Measurements from ENCODE around the gene IDI1.
A peak's percentile ranks its signal among the peaks of the same experiment; 100 is the strongest.

Gene IDI1

DNA sequence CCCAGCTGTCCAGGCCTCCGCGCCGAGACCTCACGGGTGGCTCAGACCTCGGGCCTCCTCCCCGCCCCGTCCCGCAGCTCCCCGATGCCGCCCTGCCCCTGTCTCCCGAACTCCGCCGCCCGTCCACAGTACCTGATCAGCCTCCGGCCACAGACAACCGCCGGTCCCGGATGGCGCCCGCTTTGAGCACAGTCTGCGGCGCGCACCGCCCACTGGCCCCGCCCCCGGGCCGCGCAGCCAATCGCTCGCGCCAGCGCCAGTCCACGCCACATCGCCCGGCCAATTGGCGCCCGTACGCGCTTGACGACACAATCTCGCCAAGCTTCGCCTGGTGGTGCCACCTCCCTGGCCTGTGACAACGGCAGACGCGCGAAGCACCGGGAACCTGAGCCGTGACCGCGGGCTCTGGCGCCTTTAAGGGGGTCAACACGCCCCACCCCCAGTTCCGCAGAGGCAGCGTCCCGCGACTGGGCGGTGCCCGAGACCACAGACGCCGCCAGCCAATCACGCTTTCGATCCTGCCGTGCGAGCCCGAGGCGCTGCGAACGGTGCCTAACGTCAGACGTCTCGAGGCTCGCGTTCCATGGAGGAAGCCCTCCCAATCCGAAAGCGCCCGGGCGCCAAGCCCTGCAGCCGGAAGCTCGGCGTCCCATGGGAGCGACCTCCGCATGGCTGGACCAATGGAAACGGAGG is at the start of gene IDI1:
Gene IDI1, minus strand, starts transcription at position 388 of the 693 bp plus-strand sequence. Its CDS starts 116 bp downstream, at position 272.
- Histone ChIP-seq H3K9ac (ENCODE audit: insufficient read length) (peak within 1 kb of the TSS; percentile 89), H3K36me3 (ENCODE audit: insufficient read depth, low read length) (peaks cover 15% of the 10 kb centered on the region), H3K27ac (peak within 1 kb of the TSS; percentile 90), H3K4me3 (peak within 1 kb of the TSS; percentile 91), H3K9me3 (ENCODE audit: low read depth, low read length) (no peaks in the 10 kb centered on the region)
- peak; percentile 61 for DNase-seq (ENCODE audit: low read depth, low spot score)
- TF ChIP-seq POLR2AphosphoS5 (IDR thresholded peaks at IDR 0.05; ENCODE audit: borderline replicate concordance, low read depth, low read length) (peak; percentile 85), FOXP2 (optimal IDR thresholded peaks at IDR 0.05; ENCODE audit: control extremely low read depth, extremely low read length, insufficient read depth) (no peak)

DNA sequence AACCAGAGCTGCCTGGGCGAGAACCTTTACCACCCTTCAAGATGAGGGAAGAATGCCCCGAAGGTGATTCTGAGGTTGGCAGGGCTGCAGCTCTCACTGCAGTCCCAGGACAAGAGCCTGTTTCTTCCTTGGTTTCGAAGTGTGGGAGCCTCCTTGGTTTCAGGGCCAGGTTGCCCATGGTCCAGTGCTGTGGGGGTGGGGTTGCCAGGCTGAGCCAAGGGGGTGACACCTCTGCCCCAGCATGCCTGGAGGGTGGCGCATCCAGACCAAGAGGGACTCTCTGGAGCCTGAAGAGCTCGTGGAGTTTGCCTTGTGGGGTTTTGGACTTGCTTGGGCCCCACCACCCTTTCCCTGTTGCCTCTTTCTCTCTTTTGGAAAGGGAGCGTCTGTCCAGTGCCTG is 48.5 kb upstream of the IDI1 start:
- TF ChIP-seq POLR2AphosphoS5 (IDR thresholded peaks at IDR 0.05; ENCODE audit: borderline replicate concordance, low read depth, low read length) (no peak), FOXP2 (optimal IDR thresholded peaks at IDR 0.05; ENCODE audit: control extremely low read depth, extremely low read length, insufficient read depth) (no peak)
- peaks cover 12% of the 10 kb centered on the region; the same call in 1 of the 2 replicates for H3K36me3 ChIP-seq (ENCODE audit: insufficient read depth, low read length)
- H3K9me3 ChIP-seq (ENCODE audit: low read depth, low read length): no peaks in the 10 kb centered on the region
- H3K4me3 ChIP-seq: no peak overlapping the region
- H3K27ac ChIP-seq: no peak overlapping the region
- DNase-seq (ENCODE audit: low read depth, low spot score): no peak
- H3K9ac ChIP-seq (ENCODE audit: insufficient read length): no peak overlapping the region

DNA sequence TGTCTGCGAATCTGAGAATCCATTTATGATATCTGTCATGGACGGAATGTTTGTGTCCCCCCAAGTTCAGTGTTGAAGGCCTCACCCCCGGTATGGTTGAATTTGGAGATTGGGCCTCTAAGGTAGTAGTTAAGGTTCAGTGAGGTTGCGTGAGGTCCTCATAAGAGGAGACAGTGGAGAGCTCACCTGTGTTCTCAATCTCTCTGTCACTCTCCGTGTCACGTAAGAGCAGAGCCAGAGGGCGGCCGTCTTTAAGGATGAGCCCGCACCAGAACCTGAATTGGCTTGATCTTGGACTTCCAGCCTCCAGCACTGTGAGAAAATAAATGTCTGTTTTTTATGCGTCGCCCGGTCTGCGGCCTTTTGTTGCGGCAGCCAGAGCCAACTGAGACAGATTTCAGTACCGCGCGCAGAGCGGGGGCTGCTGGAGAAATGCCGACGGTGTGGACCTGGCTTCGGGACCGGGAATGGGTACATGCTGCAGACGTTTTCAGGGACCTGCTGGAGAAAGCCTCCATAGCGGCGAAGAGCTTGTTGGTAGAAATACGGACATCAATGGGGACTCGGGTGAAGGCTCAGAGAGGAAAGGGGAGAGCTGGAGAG is 47.5 kb upstream of the IDI1 start:
- H3K4me3 ChIP-seq: no peak overlapping the region
- TF ChIP-seq FOXP2 (optimal IDR thresholded peaks at IDR 0.05; ENCODE audit: control extremely low read depth, extremely low read length, insufficient read depth) (no peak), POLR2AphosphoS5 (IDR thresholded peaks at IDR 0.05; ENCODE audit: borderline replicate concordance, low read depth, low read length) (no peak), EZH2 (IDR thresholded peaks at IDR 0.05) (no peak)
- no peak overlapping the region for H3K27ac ChIP-seq
- no peak for DNase-seq (ENCODE audit: low read depth, low spot score)
- H3K36me3 ChIP-seq (ENCODE audit: insufficient read depth, low read length): peaks cover 12% of the 10 kb centered on the region; the same call in 1 of the 2 replicates
- no peak overlapping the region for H3K9ac ChIP-seq (ENCODE audit: insufficient read length)
- H3K9me3 ChIP-seq (ENCODE audit: low read depth, low read length): no peaks in the 10 kb centered on the region

DNA sequence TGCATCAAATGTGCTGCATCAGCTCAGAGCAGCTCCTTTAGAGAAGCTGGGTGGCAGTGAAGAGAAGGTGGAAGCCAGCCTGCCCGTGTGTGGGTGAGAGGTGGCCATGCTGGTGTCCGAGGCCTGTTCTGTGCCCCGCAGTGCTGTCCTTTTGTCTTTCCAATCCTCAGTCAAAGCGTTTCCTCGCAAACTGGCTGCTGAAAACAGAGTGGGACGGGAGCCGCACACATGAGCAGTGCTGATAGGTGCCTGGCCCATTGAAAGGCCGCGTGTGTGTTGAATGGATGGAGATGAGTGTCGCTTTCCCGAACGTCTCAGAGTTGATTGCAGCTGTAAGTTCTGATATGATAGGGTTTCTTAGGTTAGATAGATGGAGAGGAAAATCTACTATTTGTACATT is 46.6 kb upstream of the IDI1 start:
- no peak for TF ChIP-seq EZH2 (IDR thresholded peaks at IDR 0.05)
- no peak for TF ChIP-seq FOXP2 (optimal IDR thresholded peaks at IDR 0.05; ENCODE audit: control extremely low read depth, extremely low read length, insufficient read depth)
- no peak for TF ChIP-seq POLR2AphosphoS5 (IDR thresholded peaks at IDR 0.05; ENCODE audit: borderline replicate concordance, low read depth, low read length)
- H3K4me3 ChIP-seq: no peak overlapping the region
- H3K9ac ChIP-seq (ENCODE audit: insufficient read length): no peak overlapping the region
- H3K9me3 ChIP-seq (ENCODE audit: low read depth, low read length): no peaks in the 10 kb centered on the region
- no peak for DNase-seq (ENCODE audit: low read depth, low spot score)
- no peak overlapping the region for H3K27ac ChIP-seq
- peaks cover 12% of the 10 kb centered on the region; the same call in 1 of the 2 replicates for H3K36me3 ChIP-seq (ENCODE audit: insufficient read depth, low read length)

DNA sequence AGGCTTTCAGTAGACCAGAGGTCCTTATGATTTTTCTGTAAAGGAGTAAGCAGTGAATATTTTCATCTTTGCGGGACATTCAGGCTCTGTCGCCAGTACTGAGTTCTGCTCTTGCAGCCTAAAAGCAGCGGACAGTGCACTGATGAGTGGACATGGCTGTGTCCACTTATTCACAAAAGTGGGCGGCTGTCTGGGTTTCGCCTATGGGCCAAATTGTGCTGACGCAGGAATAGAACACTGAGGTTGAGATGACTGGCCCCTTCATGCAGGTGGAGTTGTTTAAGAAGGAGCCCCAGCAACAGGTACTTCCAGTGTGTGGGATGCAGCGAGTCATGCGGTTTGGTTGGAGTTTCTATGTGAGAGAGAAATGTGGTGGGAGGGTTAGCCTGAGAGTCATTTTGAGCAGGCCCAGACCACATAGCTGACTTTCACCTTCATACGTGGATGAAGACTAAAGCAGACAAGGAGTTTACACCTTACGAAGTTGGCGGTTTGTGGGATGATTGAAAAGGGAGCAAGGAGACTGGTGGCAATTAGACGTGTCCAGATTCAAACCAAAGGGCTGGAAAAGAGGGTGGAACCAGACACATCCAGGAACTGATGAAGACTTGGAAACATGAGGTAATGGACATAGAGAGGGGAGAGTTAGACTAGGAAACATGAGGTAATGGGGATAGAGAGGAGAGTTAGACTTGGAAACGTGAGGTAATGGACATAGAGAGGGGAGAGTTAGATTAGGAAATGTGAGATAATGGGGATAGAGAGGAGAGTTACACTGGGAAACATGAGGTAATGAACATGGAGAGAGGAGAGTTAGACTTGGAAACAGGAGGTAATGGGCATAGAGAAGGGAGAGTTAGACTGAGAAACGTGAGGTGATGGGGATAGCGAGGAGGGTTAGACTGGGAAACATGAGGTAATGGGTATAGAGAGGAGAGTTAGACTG is 45.5 kb upstream of the IDI1 start:
- no peak for DNase-seq (ENCODE audit: low read depth, low spot score)
- H3K27ac ChIP-seq: no peak overlapping the region
- H3K9ac ChIP-seq (ENCODE audit: insufficient read length): no peak overlapping the region
- peaks cover 15% of the 10 kb centered on the region; the same call in 1 of the 2 replicates for H3K36me3 ChIP-seq (ENCODE audit: insufficient read depth, low read length)
- TF ChIP-seq EZH2 (IDR thresholded peaks at IDR 0.05) (no peak), FOXP2 (optimal IDR thresholded peaks at IDR 0.05; ENCODE audit: control extremely low read depth, extremely low read length, insufficient read depth) (no peak), POLR2AphosphoS5 (IDR thresholded peaks at IDR 0.05; ENCODE audit: borderline replicate concordance, low read depth, low read length) (no peak)
- no peak overlapping the region for H3K4me3 ChIP-seq
- H3K9me3 ChIP-seq (ENCODE audit: low read depth, low read length): no peaks in the 10 kb centered on the region

DNA sequence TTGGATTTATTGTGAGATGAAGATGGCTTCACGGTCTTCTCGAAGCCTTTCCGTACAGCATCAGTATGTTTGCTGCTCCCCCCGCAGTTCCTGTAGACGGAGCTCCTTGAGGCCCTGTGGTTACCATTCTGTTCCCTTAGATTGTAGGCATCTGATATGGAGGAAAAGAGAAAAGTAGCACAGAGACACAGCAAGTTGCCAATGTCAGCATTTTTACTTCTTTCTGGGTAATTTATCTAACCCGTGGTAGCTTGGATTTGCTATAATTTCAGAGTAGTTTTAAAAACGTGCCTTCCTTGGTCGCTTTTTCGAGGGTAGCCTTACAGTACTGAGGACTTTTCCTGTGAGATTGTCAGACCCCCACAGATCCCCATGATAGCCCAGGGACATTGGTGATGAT is 44.8 kb upstream of the IDI1 start:
- Histone ChIP-seq H3K27ac (no peak overlapping the region), H3K9ac (ENCODE audit: insufficient read length) (no peak overlapping the region), H3K36me3 (ENCODE audit: insufficient read depth, low read length) (peaks cover 15% of the 10 kb centered on the region; the same call in 1 of the 2 replicates), H3K4me3 (no peak overlapping the region), H3K9me3 (ENCODE audit: low read depth, low read length) (no peaks in the 10 kb centered on the region)
- TF ChIP-seq EZH2 (IDR thresholded peaks at IDR 0.05): no peak
- TF ChIP-seq POLR2AphosphoS5 (IDR thresholded peaks at IDR 0.05; ENCODE audit: borderline replicate concordance, low read depth, low read length): no peak
- no peak for DNase-seq (ENCODE audit: low read depth, low spot score)

DNA sequence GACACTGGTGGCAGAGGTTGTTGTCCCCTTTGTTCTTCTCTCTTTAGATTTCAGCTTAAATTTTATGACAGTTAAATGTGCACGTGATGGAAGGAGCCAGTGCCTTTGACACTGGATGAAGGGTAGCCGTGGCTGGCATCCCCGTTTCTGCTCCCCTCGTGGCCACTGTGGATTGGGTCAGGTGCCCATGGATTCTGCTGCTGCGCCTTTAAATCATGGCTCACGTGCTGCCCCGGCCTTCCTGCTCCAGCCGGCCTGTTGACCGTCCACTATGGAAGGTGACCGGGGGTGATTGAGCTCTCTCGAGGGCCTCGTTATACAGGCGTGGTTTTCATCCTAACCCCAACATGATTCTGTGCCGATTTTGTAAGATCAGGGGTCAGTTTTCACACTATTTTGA is 41.8 kb upstream of the IDI1 start:
- Histone ChIP-seq H3K4me3 (no peak overlapping the region), H3K27ac (no peak overlapping the region), H3K9ac (ENCODE audit: insufficient read length) (no peak overlapping the region), H3K36me3 (ENCODE audit: insufficient read depth, low read length) (peaks cover 12% of the 10 kb centered on the region; the same call in 1 of the 2 replicates), H3K9me3 (ENCODE audit: low read depth, low read length) (no peaks in the 10 kb centered on the region)
- no peak for TF ChIP-seq EZH2 (IDR thresholded peaks at IDR 0.05)
- TF ChIP-seq FOXP2 (optimal IDR thresholded peaks at IDR 0.05; ENCODE audit: control extremely low read depth, extremely low read length, insufficient read depth): no peak
- no peak for TF ChIP-seq POLR2AphosphoS5 (IDR thresholded peaks at IDR 0.05; ENCODE audit: borderline replicate concordance, low read depth, low read length)
- DNase-seq (ENCODE audit: low read depth, low spot score): no peak
